GM19240 (cell line): ENCODE measurements around the gene CFAP46.

Experiments
- DNase-seq: peaks from one replicate; pipeline ENCODE4 v3.0.0; 2011; ENCODE audit warnings: low spot score; ENCODE audit not compliant: insufficient read length

Gene CFAP46

GRCh38 chr10:132942101-132943057 lies at the start of gene CFAP46:
CFAP46 (minus strand) TSS chr10:132942570; CDS start chr10:132942484, 86 bp downstream.
- DNase-seq, result no peak

GRCh38 chr10:132991706-132992432 lies 49.5 kb upstream of the CFAP46 start:
- DNase-seq, result no peak

- DNase-seq, result no peak
These were observed 48.5 kb upstream of the CFAP46 start for GRCh38 chr10:132990684-132991545.

- DNase-seq, result no peak
These were observed 47.4 kb upstream of the CFAP46 start for GRCh38 chr10:132989476-132990415.

- DNase-seq, result no peak
These were observed 46.6 kb upstream of the CFAP46 start for GRCh38 chr10:132988988-132989387.

- no peak for DNase-seq
These were observed 45.6 kb upstream of the CFAP46 start for GRCh38 chr10:132987671-132988571.

GRCh38 chr10:132986978-132987377 lies 44.6 kb upstream of the CFAP46 start:
- DNase-seq, result no peak

GRCh38 chr10:132986576-132986975 lies 44.2 kb upstream of the CFAP46 start:
- no peak for DNase-seq

- no peak for DNase-seq
These were observed 43.7 kb upstream of the CFAP46 start for GRCh38 chr10:132986076-132986475.

- DNase-seq, result no peak
These were observed 43.2 kb upstream of the CFAP46 start for GRCh38 chr10:132985546-132985900.

- no peak for DNase-seq
These were observed 42.6 kb upstream of the CFAP46 start for GRCh38 chr10:132984801-132985545.

GRCh38 chr10:132984008-132984295 lies 41.6 kb upstream of the CFAP46 start:
- no peak for DNase-seq

GRCh38 chr10:132983252-132984007 lies 41.1 kb upstream of the CFAP46 start:
- no peak for DNase-seq

GRCh38 chr10:132982301-132982989 lies 40.1 kb upstream of the CFAP46 start:
- DNase-seq, result no peak

GRCh38 chr10:132981746-132982145 lies 39.4 kb upstream of the CFAP46 start:
- no peak for DNase-seq

GRCh38 chr10:132981173-132981555 lies 38.8 kb upstream of the CFAP46 start:
- no peak for DNase-seq

GRCh38 chr10:132980426-132981172 lies 38.2 kb upstream of the CFAP46 start:
- DNase-seq, result no peak
